Panc1 (cell line): ENCODE results near the gene ZNF90. TPM values are rescaled to one million over a fixed set of nuclear protein-coding genes. Genes with fewer than 3 reads are reported as not detected.
"Not testable (repeated sequence)": the region's sequence is repeated elsewhere in the genome, so short reads cannot be mapped to it uniquely, and the experiment has no call there.

Source experiments
- ATAC-seq: fragments of 200-7000 bp; cut with Tn5 transposase; 2 replicates; pipeline ENCODE4 v1.9.1; 2020; ENCODE audit warnings: mild to moderate bottlenecking, moderate library complexity
- BruUV-seq: library from RNA; stranded (reverse); fragments of 400-500 nt; replicated peaks from 2 replicates; lab custom pipeline; 2021; lab: Mats Ljungman, UMichigan
- CTCF ChIA-PET: fragments of 300-600 bp; sonication (Branson Sonifier 250); formaldehyde crosslinking; loops from one replicate; lab custom pipeline; 2022; ENCODE audit warnings: antibody characterized with exemption; lab: Charles Lee
- POLR2A ChIA-PET: fragments of 300-600 bp; sonication (Branson Sonifier 250); formaldehyde crosslinking; loops from one replicate; lab custom pipeline; 2022; ENCODE audit warnings: antibody characterized with exemption; lab: Charles Lee
- DNase-seq: peaks from one replicate; pipeline ENCODE4 v3.0.0-alpha.2; 2010; ENCODE audit warnings: low read depth, low spot score
- H3K27ac ChIP-seq: 2 replicates; pipeline ENCODE4 v1.5.1; 2011; ENCODE audit warnings: mild to moderate bottlenecking, low read length, inconsistent platforms
- H3K27me3 ChIP-seq: fragments of 200-500 bp; sonication (Bioruptor generic); 2 replicates; pipeline ENCODE4 v1.6.0; 2014; ENCODE audit warnings: low read length, inconsistent platforms; ENCODE audit not compliant: control insufficient read depth, insufficient read depth
- H3K36me3 ChIP-seq: fragments of 200-500 bp; sonication (Bioruptor generic); 2 replicates; pipeline ENCODE4 v1.5.1; 2014; ENCODE audit warnings: inconsistent platforms, mild to moderate bottlenecking, low read length, moderate library complexity; ENCODE audit not compliant: control insufficient read depth, insufficient read depth
- H3K4me1 ChIP-seq: 2 replicates; pipeline ENCODE4 v1.5.1; 2011; ENCODE audit warnings: inconsistent platforms, mild to moderate bottlenecking, low read length, moderate library complexity; ENCODE audit not compliant: control insufficient read depth, insufficient read depth
- H3K4me3 ChIP-seq, 2 experiments: 2 replicates each; pipeline ENCODE4 v1.5.1; 2011 to 2012; ENCODE audit warnings: low read depth in 2 of 2, low read length in 2 of 2, mild to moderate bottlenecking in 2 of 2, inconsistent platforms in 1 of 2, moderate library complexity in 1 of 2
- H3K9me3 ChIP-seq: fragments of 200-500 bp; sonication (Bioruptor generic); 2 replicates; pipeline ENCODE4 v1.5.1; 2014; ENCODE audit warnings: low read depth, mild to moderate bottlenecking, inconsistent platforms, low read length, moderate library complexity; ENCODE audit not compliant: control insufficient read depth, insufficient read depth
- POLR2AphosphoS5 ChIP-seq: IDR thresholded peaks from 2 replicates; pipeline ENCODE4 v1.6.1; 2012; ENCODE audit warnings: mild to moderate bottlenecking, low read depth, low read length, moderate library complexity
- REST ChIP-seq, 2 experiments: IDR thresholded peaks; 2 replicates each; pipeline ENCODE4 v1.6.1; 2011 to 2012; ENCODE audit warnings: low read depth in 2 of 2, control low read depth in 1 of 2, low read length in 1 of 2, mild to moderate bottlenecking in 1 of 2, moderate library complexity in 1 of 2; ENCODE audit not compliant: insufficient read depth in 1 of 2
- SIN3A ChIP-seq: IDR thresholded peaks from 2 replicates; pipeline ENCODE4 v1.6.1; 2012; ENCODE audit warnings: low read depth, mild to moderate bottlenecking, low read length, moderate library complexity, borderline replicate concordance; ENCODE audit not compliant: insufficient read depth
- TCF7L2 ChIP-seq: IDR thresholded peaks from 2 replicates; pipeline ENCODE4 v1.6.1; 2011; ENCODE audit warnings: mild to moderate bottlenecking, low read depth, low read length, inconsistent platforms
- in situ Hi-C: cut with HindIII; loops from 2 replicates; pipeline ENCODE4 v1.10.0; 2016; ENCODE audit warnings: low sequenced_read_pairs, low pct_unique_long_range_greater_than_20kb
- intact Hi-C: fragments of 100-400 bp; cut with micrococcal nuclease; formaldehyde crosslinking; loops from one replicate; pipeline ENCODE4 v1.10.0; 2022; ENCODE audit not compliant: unreplicated experiment
- total RNA-seq: library from RNA; stranded (reverse); gene quantifications from one replicate; pipeline ENCODE4 v1.2.1, GENCODE V29; 2021; ENCODE audit not compliant: unreplicated experiment
- TF ChIP-seq, protein P1 (sequence below): fragments of 450-650 bp; IDR thresholded peaks from 2 replicates; pipeline ENCODE4 v1.5.1; 2017; ENCODE audit warnings: mild to moderate bottlenecking

The ZNF90 gene
- total RNA-seq, 1 experiment from 2014 or later: 7.5 TPM

- Histone ChIP-seq H3K9me3 (no peaks in the 10 kb centered on the region; the same call in 1 of the 2 replicates), H3K27ac (peak overlapping the region; percentile 94), H3K4me1 (no peaks in the 10 kb centered on the region), H3K27me3 (no peaks in the 10 kb centered on the region), H3K4me3 (peak overlapping the region; percentile 70 to 93), H3K36me3 (no peaks in the 10 kb centered on the region)
- intact Hi-C loops (no loop called here), in situ Hi-C loops (no loop called here)
- DNase-seq (peak; percentile 86), ATAC-seq (peak; percentile 100)
- ChIA-PET CTCF (no interaction called here), POLR2A (interaction anchor here (0.7 to 1.1 kb wide), 2 partner anchors 25 to 27 kb away, joined by 3 read pairs; partner anchors contain the start of gene ZNF90)
- no TSS peak for BruUV-seq
- peak; percentile 40 for TF ChIP-seq POLR2AphosphoS5
- no peak for TF ChIP-seq SIN3A
- no peak for TF ChIP-seq REST (IDR thresholded peaks at IDR 0.05; ENCODE audit: insufficient read depth in 1 of 2, low read depth in 2 of 2, low read length in 1 of 2)
- TF ChIP-seq, protein P1, sequence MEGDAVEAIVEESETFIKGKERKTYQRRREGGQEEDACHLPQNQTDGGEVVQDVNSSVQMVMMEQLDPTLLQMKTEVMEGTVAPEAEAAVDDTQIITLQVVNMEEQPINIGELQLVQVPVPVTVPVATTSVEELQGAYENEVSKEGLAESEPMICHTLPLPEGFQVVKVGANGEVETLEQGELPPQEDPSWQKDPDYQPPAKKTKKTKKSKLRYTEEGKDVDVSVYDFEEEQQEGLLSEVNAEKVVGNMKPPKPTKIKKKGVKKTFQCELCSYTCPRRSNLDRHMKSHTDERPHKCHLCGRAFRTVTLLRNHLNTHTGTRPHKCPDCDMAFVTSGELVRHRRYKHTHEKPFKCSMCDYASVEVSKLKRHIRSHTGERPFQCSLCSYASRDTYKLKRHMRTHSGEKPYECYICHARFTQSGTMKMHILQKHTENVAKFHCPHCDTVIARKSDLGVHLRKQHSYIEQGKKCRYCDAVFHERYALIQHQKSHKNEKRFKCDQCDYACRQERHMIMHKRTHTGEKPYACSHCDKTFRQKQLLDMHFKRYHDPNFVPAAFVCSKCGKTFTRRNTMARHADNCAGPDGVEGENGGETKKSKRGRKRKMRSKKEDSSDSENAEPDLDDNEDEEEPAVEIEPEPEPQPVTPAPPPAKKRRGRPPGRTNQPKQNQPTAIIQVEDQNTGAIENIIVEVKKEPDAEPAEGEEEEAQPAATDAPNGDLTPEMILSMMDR: no peak
- TF ChIP-seq TCF7L2: peak; percentile 53; the same call in 1 of the 2 replicates
Measured at GRCh38 chr19:20051841-20052768, 25.7 kb upstream of the ZNF90 start.

- ATAC-seq, H3K4me3 ChIP-seq, H3K27me3 ChIP-seq, CTCF ChIA-PET, H3K36me3 ChIP-seq, in situ Hi-C loops, H3K4me1 ChIP-seq, DNase-seq, POLR2A ChIA-PET, H3K27ac ChIP-seq, BruUV-seq, intact Hi-C loops, H3K9me3 ChIP-seq: not testable (repeated sequence)
Measured at GRCh38 chr19:20058738-20059137, 19.1 kb upstream of the ZNF90 start.

GRCh38 chr19:20060282-20060681, 17.5 kb upstream of the ZNF90 start:
- H3K4me3 ChIP-seq: no peak overlapping the region
- H3K27ac ChIP-seq: no peak overlapping the region
- DNase-seq (no peak), ATAC-seq (no peak)
- no TSS peak for BruUV-seq
- CTCF ChIA-PET: no interaction called here
- no peaks in the 10 kb centered on the region for H3K4me1 ChIP-seq
- H3K9me3 ChIP-seq: no peaks in the 10 kb centered on the region
- intact Hi-C loops (no loop called here), in situ Hi-C loops (no loop called here)
- TF ChIP-seq TCF7L2: no peak
- TF ChIP-seq SIN3A: no peak
- POLR2A ChIA-PET: no interaction called here
- no peaks in the 10 kb centered on the region for H3K36me3 ChIP-seq
- no peaks in the 10 kb centered on the region for H3K27me3 ChIP-seq
